Measurements from ENCODE around the gene CRIP2. TPM values are rescaled to one million over a fixed set of nuclear protein-coding genes. Genes with fewer than 3 reads are reported as not detected.

Gene CRIP2
- total RNA-seq, 1 donor from 2014 or later, result 71.8 TPM

DNA sequence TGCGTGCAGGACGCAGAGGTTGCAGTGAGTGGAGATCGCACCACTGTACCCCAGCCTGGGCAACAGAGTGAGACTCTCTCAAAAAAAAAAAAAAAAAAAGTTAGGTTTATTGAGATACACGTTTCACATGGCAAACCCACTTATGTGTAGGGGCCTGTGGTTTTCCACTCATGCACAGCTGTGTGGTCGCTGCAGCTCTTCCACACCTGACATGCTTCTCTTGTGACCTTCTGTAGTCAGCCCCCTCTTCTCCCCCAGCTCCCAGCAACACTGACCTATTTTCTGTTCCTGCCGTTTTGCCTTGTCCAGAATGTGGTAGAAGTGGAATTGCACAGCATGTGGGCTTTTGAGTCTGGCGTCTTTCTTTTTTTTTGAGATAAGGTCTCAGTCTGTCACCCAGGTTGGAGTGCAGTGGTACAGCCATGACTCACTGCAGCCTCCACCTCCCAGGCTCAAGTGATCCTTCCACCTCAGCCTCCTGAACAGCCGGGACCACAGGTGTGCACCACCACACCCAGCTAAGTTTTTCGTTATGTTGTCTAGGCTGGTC, 46.6 kb upstream of the CRIP2 start:
- Mint-ChIP-seq H3K4me1 (ENCODE audit: low read depth, unreplicated experiment) (peaks cover 7% of the 10 kb centered on the region), H3K27me3 (ENCODE audit: low read depth, unreplicated experiment) (no peaks in the 10 kb centered on the region), H3K4me3 (ENCODE audit: unreplicated experiment) (no peak overlapping the region), H3K9me3 (ENCODE audit: unreplicated experiment) (peaks cover 2% of the 10 kb centered on the region), H3K36me3 (ENCODE audit: low read depth, unreplicated experiment) (peaks cover 20% of the 10 kb centered on the region), H3K27ac (ENCODE audit: unreplicated experiment) (no peak overlapping the region)
- H3K27ac ChIP-seq (ENCODE audit: low read depth, low read length), result no peak overlapping the region
- DNase-seq (ENCODE audit: low read depth), result no peak
- H3K9ac ChIP-seq (ENCODE audit: low read length), result no peak overlapping the region
- H3K27me3 ChIP-seq (ENCODE audit: insufficient read depth, low read length), result no peaks in the 10 kb centered on the region
- H3K79me2 ChIP-seq (ENCODE audit: insufficient read depth, low read length), result peaks cover 91% of the 10 kb centered on the region
- H2AFZ ChIP-seq (ENCODE audit: low read depth, low read length), result no peak overlapping the region
- TF ChIP-seq, protein P1, sequence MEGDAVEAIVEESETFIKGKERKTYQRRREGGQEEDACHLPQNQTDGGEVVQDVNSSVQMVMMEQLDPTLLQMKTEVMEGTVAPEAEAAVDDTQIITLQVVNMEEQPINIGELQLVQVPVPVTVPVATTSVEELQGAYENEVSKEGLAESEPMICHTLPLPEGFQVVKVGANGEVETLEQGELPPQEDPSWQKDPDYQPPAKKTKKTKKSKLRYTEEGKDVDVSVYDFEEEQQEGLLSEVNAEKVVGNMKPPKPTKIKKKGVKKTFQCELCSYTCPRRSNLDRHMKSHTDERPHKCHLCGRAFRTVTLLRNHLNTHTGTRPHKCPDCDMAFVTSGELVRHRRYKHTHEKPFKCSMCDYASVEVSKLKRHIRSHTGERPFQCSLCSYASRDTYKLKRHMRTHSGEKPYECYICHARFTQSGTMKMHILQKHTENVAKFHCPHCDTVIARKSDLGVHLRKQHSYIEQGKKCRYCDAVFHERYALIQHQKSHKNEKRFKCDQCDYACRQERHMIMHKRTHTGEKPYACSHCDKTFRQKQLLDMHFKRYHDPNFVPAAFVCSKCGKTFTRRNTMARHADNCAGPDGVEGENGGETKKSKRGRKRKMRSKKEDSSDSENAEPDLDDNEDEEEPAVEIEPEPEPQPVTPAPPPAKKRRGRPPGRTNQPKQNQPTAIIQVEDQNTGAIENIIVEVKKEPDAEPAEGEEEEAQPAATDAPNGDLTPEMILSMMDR (IDR thresholded peaks at IDR 0.05; ENCODE audit: insufficient read depth, low read depth, low read length), result no peak
- TF ChIP-seq EZH2 (IDR thresholded peaks at IDR 0.05; ENCODE audit: insufficient read depth, low read length), result no peak
- H3K4me2 ChIP-seq (ENCODE audit: low read length), result no peak overlapping the region
- FAIRE-seq, result no peak
- no peaks in the 10 kb centered on the region for H3K36me3 ChIP-seq (ENCODE audit: insufficient read depth, low read length)
- H3K9me3 ChIP-seq (ENCODE audit: insufficient read depth, low read depth, low read length), result no peaks in the 10 kb centered on the region
- no peak overlapping the region for H3K4me3 ChIP-seq (ENCODE audit: insufficient read depth, low read depth, low read length)
- peaks cover 10% of the 10 kb centered on the region for H3K4me1 ChIP-seq (ENCODE audit: insufficient read depth, low read length)
- H4K20me1 ChIP-seq (ENCODE audit: insufficient read depth, low read length), result peaks cover 85% of the 10 kb centered on the region

DNA sequence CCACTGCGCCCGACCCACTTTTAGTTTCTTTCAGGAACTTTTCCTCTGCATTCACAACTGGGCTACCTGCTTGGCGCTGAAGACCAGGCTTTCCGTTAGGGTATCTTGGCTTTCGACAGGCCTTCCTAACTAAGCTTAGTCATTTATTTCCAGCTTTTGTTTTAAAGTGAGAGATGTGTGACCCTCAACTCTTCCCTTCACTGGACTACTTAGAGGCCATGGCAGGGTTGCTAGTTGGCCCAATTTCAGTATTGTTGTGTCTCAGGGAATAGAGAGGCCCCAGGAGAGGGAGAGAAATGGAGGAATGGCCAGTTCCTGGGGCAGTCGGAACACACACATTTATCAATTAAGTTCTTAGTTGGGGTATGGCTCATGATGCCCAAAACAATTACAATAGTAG, 44.6 kb upstream of the CRIP2 start:
- Histone ChIP-seq H3K9me3 (ENCODE audit: insufficient read depth, low read depth, low read length) (no peaks in the 10 kb centered on the region), H3K4me2 (ENCODE audit: low read length) (no peak overlapping the region), H3K4me1 (ENCODE audit: insufficient read depth, low read length) (peaks cover 10% of the 10 kb centered on the region), H3K79me2 (ENCODE audit: insufficient read depth, low read length) (peaks cover 91% of the 10 kb centered on the region), H3K27me3 (ENCODE audit: insufficient read depth, low read length) (no peaks in the 10 kb centered on the region), H3K27ac (ENCODE audit: low read depth, low read length) (no peak overlapping the region), H2AFZ (ENCODE audit: low read depth, low read length) (no peak overlapping the region), H3K9ac (ENCODE audit: low read length) (no peak overlapping the region), H4K20me1 (ENCODE audit: insufficient read depth, low read length) (peaks cover 87% of the 10 kb centered on the region), H3K4me3 (ENCODE audit: insufficient read depth, low read depth, low read length) (no peak overlapping the region), H3K36me3 (ENCODE audit: insufficient read depth, low read length) (no peaks in the 10 kb centered on the region)
- DNase-seq (ENCODE audit: low read depth), result no peak
- Mint-ChIP-seq H3K27me3 (ENCODE audit: low read depth, unreplicated experiment) (no peaks in the 10 kb centered on the region), H3K4me1 (ENCODE audit: low read depth, unreplicated experiment) (peaks cover 7% of the 10 kb centered on the region), H3K27ac (ENCODE audit: unreplicated experiment) (no peak overlapping the region), H3K36me3 (ENCODE audit: low read depth, unreplicated experiment) (peaks cover 20% of the 10 kb centered on the region), H3K9me3 (ENCODE audit: unreplicated experiment) (peaks cover 2% of the 10 kb centered on the region), H3K4me3 (ENCODE audit: unreplicated experiment) (no peak overlapping the region)
- FAIRE-seq, result no peak
- TF ChIP-seq, protein P1 (IDR thresholded peaks at IDR 0.05; ENCODE audit: insufficient read depth, low read depth, low read length), result no peak
- TF ChIP-seq EZH2 (IDR thresholded peaks at IDR 0.05; ENCODE audit: insufficient read depth, low read length), result no peak

DNA sequence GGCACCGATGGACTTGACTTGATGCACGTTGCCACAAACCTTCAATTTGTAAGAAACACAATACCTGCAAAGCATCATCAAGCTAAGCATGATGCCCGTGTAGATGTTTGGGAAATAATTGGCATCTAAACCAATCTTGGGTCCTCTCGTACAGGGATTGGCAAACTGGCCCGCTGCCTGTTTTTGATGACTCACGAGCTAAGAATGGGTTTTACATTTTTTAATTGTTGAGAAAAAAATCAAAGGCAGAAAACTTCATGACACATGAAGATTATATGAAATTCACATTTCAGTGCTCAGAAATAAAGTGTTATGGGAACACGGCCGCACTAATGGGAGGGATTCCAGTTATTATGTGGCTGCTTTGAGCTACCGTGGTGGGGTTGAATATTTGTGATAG, 44.1 kb upstream of the CRIP2 start:
- Histone ChIP-seq H2AFZ (ENCODE audit: low read depth, low read length) (no peak overlapping the region), H3K4me1 (ENCODE audit: insufficient read depth, low read length) (peaks cover 10% of the 10 kb centered on the region), H3K36me3 (ENCODE audit: insufficient read depth, low read length) (no peaks in the 10 kb centered on the region), H3K4me3 (ENCODE audit: insufficient read depth, low read depth, low read length) (no peak overlapping the region), H3K9ac (ENCODE audit: low read length) (no peak overlapping the region), H3K4me2 (ENCODE audit: low read length) (peak overlapping the region; percentile 22), H4K20me1 (ENCODE audit: insufficient read depth, low read length) (peaks cover 87% of the 10 kb centered on the region), H3K79me2 (ENCODE audit: insufficient read depth, low read length) (peaks cover 91% of the 10 kb centered on the region), H3K27me3 (ENCODE audit: insufficient read depth, low read length) (no peaks in the 10 kb centered on the region), H3K9me3 (ENCODE audit: insufficient read depth, low read depth, low read length) (no peaks in the 10 kb centered on the region), H3K27ac (ENCODE audit: low read depth, low read length) (peak overlapping the region; percentile 30)
- Mint-ChIP-seq H3K36me3 (ENCODE audit: low read depth, unreplicated experiment) (peaks cover 20% of the 10 kb centered on the region), H3K4me1 (ENCODE audit: low read depth, unreplicated experiment) (peaks cover 7% of the 10 kb centered on the region), H3K27me3 (ENCODE audit: low read depth, unreplicated experiment) (no peaks in the 10 kb centered on the region), H3K9me3 (ENCODE audit: unreplicated experiment) (peaks cover 2% of the 10 kb centered on the region), H3K27ac (ENCODE audit: unreplicated experiment) (peak overlapping the region; percentile 69), H3K4me3 (ENCODE audit: unreplicated experiment) (no peak overlapping the region)
- DNase-seq (ENCODE audit: low read depth) (peak; percentile 52), FAIRE-seq (no peak)
- no peak for TF ChIP-seq EZH2 (IDR thresholded peaks at IDR 0.05; ENCODE audit: insufficient read depth, low read length)
- TF ChIP-seq, protein P1 (IDR thresholded peaks at IDR 0.05; ENCODE audit: insufficient read depth, low read depth, low read length), result no peak
